DOHH2 (cell line): Measurements from ENCODE around the gene SYK.

ENCODE experiments used
- EZH2phosphoT487 ChIP-seq: fragments of 200-600 bp; sonication (generic); IDR thresholded peaks from 2 replicates; pipeline ENCODE4 v1.6.1; 2017; ENCODE audit warnings: borderline replicate concordance, mild to moderate bottlenecking, antibody characterized with exemption, low read length, moderate library complexity, mixed read lengths
- TF ChIP-seq, protein P1 (sequence below): fragments of 200-600 bp; sonication (generic); IDR thresholded peaks from one replicate; pipeline ENCODE4 v1.5.1; 2014; ENCODE audit warnings: antibody characterized with exemption, mild to moderate bottlenecking, low read depth, low read length; ENCODE audit not compliant: poor library complexity, severe bottlenecking

GRCh38 chr9:90814355-90814754, 12.7 kb downstream of the SYK start:
- TF ChIP-seq, protein P1, sequence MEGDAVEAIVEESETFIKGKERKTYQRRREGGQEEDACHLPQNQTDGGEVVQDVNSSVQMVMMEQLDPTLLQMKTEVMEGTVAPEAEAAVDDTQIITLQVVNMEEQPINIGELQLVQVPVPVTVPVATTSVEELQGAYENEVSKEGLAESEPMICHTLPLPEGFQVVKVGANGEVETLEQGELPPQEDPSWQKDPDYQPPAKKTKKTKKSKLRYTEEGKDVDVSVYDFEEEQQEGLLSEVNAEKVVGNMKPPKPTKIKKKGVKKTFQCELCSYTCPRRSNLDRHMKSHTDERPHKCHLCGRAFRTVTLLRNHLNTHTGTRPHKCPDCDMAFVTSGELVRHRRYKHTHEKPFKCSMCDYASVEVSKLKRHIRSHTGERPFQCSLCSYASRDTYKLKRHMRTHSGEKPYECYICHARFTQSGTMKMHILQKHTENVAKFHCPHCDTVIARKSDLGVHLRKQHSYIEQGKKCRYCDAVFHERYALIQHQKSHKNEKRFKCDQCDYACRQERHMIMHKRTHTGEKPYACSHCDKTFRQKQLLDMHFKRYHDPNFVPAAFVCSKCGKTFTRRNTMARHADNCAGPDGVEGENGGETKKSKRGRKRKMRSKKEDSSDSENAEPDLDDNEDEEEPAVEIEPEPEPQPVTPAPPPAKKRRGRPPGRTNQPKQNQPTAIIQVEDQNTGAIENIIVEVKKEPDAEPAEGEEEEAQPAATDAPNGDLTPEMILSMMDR, result no peak
- TF ChIP-seq EZH2phosphoT487, result no peak
